GM23338 (cell line): ENCODE measurements around the gene CARMIL1. TPM values are rescaled to one million over a fixed set of nuclear protein-coding genes. Genes with fewer than 3 reads are reported as not detected.

Experiments used
- STAT1 ChIP-seq: IDR thresholded peaks from one replicate; pipeline ENCODE4 v1.6.1; 2016; ENCODE audit warnings: antibody characterized with exemption; ENCODE audit not compliant: unreplicated experiment
- polyA plus RNA-seq: library from polyadenylated mRNA; unstranded; fragments of >200 nt; fragmentation: Nextera tagmentation; extraction: Ambion mirVana; gene quantifications from 2 replicates; pipeline ENCODE4 v1.2.1, GENCODE V29; 2016
- total RNA-seq: library from RNA; depleted of rRNA; stranded (reverse); fragments of >200 nt; shearing (Covaris generic); gene quantifications from 2 replicates; pipeline ENCODE4 v1.2.3, GENCODE V29; 2014
- TF ChIP-seq, protein P1 (sequence below): fragments of 250-450 bp; sonication (Bioruptor Pico); IDR thresholded peaks from 2 replicates; pipeline ENCODE4 v1.5.0; 2020; ENCODE audit warnings: mild to moderate bottlenecking, moderate library complexity
- TF ChIP-seq, protein P2 (sequence below): IDR thresholded peaks from one replicate; pipeline ENCODE4 v1.6.1; 2018; ENCODE audit warnings: antibody characterized with exemption; ENCODE audit not compliant: unreplicated experiment
- TF ChIP-seq, protein P3 (sequence below), 2 experiments: fragments of 200-600 bp in 1 of 2; sonication (generic) in 1 of 2; conservative IDR thresholded peaks; 2 replicates each; pipeline versions ENCODE4 v1.5.1 to v1.6.1; 2016 to 2017; ENCODE audit warnings: antibody characterized with exemption in 2 of 2, low read depth in 2 of 2, mild to moderate bottlenecking in 2 of 2, moderate library complexity in 1 of 2

Gene CARMIL1
- total and polyA plus RNA-seq, 2 experiments from 2014 or later, result 43.2 to 66.9 TPM

DNA sequence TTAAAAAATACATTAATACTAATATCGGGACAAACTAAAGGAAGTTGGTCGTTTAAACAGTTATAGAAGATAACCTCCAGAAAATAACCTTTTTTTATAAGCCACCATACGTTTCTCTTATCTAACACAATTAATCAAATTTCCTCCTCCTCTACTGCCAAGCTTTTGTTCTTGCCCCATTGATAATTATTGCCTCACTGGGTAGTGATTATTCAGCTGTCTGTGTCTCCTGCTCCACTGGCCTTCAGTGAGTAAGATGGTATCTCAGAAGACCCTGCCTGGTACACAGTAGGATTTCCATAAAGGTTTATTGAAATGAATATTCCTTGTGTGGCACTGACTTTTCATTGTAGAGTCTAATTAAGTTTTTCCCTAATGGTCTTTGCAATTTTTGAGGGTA is 207.4 kb downstream of the CARMIL1 start (continued):
- TF ChIP-seq, protein P1, sequence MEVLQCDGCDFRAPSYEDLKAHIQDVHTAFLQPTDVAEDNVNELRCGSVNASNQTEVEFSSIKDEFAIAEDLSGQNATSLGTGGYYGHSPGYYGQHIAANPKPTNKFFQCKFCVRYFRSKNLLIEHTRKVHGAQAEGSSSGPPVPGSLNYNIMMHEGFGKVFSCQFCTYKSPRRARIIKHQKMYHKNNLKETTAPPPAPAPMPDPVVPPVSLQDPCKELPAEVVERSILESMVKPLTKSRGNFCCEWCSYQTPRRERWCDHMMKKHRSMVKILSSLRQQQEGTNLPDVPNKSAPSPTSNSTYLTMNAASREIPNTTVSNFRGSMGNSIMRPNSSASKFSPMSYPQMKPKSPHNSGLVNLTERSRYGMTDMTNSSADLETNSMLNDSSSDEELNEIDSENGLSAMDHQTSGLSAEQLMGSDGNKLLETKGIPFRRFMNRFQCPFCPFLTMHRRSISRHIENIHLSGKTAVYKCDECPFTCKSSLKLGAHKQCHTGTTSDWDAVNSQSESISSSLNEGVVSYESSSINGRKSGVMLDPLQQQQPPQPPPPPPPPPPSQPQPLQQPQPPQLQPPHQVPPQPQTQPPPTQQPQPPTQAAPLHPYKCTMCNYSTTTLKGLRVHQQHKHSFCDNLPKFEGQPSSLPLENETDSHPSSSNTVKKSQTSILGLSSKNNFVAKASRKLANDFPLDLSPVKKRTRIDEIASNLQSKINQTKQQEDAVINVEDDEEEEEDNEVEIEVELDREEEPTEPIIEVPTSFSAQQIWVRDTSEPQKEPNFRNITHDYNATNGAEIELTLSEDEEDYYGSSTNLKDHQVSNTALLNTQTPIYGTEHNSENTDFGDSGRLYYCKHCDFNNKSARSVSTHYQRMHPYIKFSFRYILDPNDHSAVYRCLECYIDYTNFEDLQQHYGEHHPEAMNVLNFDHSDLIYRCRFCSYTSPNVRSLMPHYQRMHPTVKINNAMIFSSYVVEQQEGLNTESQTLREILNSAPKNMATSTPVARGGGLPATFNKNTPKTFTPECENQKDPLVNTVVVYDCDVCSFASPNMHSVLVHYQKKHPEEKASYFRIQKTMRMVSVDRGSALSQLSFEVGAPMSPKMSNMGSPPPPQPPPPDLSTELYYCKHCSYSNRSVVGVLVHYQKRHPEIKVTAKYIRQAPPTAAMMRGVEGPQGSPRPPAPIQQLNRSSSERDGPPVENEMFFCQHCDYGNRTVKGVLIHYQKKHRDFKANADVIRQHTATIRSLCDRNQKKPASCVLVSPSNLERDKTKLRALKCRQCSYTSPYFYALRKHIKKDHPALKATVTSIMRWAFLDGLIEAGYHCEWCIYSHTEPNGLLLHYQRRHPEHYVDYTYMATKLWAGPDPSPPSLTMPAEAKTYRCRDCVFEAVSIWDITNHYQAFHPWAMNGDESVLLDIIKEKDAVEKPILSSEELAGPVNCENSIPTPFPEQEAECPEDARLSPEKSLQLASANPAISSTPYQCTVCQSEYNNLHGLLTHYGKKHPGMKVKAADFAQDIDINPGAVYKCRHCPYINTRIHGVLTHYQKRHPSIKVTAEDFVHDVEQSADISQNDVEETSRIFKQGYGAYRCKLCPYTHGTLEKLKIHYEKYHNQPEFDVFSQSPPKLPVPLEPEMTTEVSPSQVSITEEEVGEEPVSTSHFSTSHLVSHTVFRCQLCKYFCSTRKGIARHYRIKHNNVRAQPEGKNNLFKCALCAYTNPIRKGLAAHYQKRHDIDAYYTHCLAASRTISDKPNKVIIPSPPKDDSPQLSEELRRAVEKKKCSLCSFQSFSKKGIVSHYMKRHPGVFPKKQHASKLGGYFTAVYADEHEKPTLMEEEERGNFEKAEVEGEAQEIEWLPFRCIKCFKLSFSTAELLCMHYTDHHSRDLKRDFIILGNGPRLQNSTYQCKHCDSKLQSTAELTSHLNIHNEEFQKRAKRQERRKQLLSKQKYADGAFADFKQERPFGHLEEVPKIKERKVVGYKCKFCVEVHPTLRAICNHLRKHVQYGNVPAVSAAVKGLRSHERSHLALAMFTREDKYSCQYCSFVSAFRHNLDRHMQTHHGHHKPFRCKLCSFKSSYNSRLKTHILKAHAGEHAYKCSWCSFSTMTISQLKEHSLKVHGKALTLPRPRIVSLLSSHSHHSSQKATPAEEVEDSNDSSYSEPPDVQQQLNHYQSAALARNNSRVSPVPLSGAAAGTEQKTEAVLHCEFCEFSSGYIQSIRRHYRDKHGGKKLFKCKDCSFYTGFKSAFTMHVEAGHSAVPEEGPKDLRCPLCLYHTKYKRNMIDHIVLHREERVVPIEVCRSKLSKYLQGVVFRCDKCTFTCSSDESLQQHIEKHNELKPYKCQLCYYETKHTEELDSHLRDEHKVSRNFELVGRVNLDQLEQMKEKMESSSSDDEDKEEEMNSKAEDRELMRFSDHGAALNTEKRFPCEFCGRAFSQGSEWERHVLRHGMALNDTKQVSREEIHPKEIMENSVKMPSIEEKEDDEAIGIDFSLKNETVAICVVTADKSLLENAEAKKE (CRISPR knock-in tag), result no peak
- TF ChIP-seq, protein P2, sequence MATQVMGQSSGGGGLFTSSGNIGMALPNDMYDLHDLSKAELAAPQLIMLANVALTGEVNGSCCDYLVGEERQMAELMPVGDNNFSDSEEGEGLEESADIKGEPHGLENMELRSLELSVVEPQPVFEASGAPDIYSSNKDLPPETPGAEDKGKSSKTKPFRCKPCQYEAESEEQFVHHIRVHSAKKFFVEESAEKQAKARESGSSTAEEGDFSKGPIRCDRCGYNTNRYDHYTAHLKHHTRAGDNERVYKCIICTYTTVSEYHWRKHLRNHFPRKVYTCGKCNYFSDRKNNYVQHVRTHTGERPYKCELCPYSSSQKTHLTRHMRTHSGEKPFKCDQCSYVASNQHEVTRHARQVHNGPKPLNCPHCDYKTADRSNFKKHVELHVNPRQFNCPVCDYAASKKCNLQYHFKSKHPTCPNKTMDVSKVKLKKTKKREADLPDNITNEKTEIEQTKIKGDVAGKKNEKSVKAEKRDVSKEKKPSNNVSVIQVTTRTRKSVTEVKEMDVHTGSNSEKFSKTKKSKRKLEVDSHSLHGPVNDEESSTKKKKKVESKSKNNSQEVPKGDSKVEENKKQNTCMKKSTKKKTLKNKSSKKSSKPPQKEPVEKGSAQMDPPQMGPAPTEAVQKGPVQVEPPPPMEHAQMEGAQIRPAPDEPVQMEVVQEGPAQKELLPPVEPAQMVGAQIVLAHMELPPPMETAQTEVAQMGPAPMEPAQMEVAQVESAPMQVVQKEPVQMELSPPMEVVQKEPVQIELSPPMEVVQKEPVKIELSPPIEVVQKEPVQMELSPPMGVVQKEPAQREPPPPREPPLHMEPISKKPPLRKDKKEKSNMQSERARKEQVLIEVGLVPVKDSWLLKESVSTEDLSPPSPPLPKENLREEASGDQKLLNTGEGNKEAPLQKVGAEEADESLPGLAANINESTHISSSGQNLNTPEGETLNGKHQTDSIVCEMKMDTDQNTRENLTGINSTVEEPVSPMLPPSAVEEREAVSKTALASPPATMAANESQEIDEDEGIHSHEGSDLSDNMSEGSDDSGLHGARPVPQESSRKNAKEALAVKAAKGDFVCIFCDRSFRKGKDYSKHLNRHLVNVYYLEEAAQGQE, result no peak
- no peak for TF ChIP-seq STAT1
- TF ChIP-seq, protein P3, sequence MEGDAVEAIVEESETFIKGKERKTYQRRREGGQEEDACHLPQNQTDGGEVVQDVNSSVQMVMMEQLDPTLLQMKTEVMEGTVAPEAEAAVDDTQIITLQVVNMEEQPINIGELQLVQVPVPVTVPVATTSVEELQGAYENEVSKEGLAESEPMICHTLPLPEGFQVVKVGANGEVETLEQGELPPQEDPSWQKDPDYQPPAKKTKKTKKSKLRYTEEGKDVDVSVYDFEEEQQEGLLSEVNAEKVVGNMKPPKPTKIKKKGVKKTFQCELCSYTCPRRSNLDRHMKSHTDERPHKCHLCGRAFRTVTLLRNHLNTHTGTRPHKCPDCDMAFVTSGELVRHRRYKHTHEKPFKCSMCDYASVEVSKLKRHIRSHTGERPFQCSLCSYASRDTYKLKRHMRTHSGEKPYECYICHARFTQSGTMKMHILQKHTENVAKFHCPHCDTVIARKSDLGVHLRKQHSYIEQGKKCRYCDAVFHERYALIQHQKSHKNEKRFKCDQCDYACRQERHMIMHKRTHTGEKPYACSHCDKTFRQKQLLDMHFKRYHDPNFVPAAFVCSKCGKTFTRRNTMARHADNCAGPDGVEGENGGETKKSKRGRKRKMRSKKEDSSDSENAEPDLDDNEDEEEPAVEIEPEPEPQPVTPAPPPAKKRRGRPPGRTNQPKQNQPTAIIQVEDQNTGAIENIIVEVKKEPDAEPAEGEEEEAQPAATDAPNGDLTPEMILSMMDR (conservative IDR thresholded peaks at IDR 0.05; ENCODE audit: low read depth in 2 of 2), result no peak
